Mesenchymal stem cell (in vitro differentiated cells and primary cell): ENCODE measurements around the gene BCAS1.

Source experiments
- DNase-seq: peaks from one replicate; pipeline ENCODE4 v3.0.0-alpha.2; 2013
- H2AFZ ChIP-seq: one replicate; pipeline ENCODE4 v1.6.1; 2013; ENCODE audit warnings: low read depth, mild to moderate bottlenecking, control low read depth, inconsistent platforms, low read length, moderate library complexity
- H2AK5ac ChIP-seq: 2 replicates; pipeline ENCODE4 v1.6.1; 2013; ENCODE audit warnings: low read length, moderate library complexity, mild to moderate bottlenecking, inconsistent platforms; ENCODE audit not compliant: severe bottlenecking
- H2BK120ac ChIP-seq: one replicate; pipeline ENCODE4 v1.6.1; 2013; ENCODE audit warnings: low read depth, mild to moderate bottlenecking, inconsistent platforms, low read length, moderate library complexity
- H2BK12ac ChIP-seq, 2 experiments: one replicate each; pipeline ENCODE4 v1.6.1; 2013; ENCODE audit warnings: inconsistent platforms in 2 of 2, low read length in 2 of 2, mild to moderate bottlenecking in 2 of 2, moderate library complexity in 2 of 2, control low read depth in 1 of 2
- H2BK15ac ChIP-seq: one replicate; pipeline ENCODE4 v1.6.1; 2013; ENCODE audit warnings: mild to moderate bottlenecking, low read depth, inconsistent platforms; ENCODE audit not compliant: poor library complexity, severe bottlenecking
- H2BK5ac ChIP-seq: 2 replicates; pipeline ENCODE4 v1.6.1; 2013; ENCODE audit warnings: low read depth, mild to moderate bottlenecking, low read length, control low read depth, inconsistent platforms; ENCODE audit not compliant: poor library complexity, severe bottlenecking
- H3K14ac ChIP-seq, 2 experiments: one replicate each; pipeline ENCODE4 v1.6.1; 2013; ENCODE audit warnings: inconsistent platforms in 2 of 2, low read length in 2 of 2, control low read depth in 1 of 2, mild to moderate bottlenecking in 1 of 2, moderate library complexity in 1 of 2
- H3K18ac ChIP-seq, 2 experiments: one replicate each; pipeline ENCODE4 v1.6.1; 2013; ENCODE audit warnings: inconsistent platforms in 2 of 2, low read length in 2 of 2, control low read depth in 1 of 2, low read depth in 1 of 2, mild to moderate bottlenecking in 1 of 2
- H3K23ac ChIP-seq, 2 experiments: one replicate each; pipeline ENCODE4 v1.6.1; 2013; ENCODE audit warnings: inconsistent platforms in 2 of 2, low read length in 2 of 2, mild to moderate bottlenecking in 2 of 2, moderate library complexity in 2 of 2, control low read depth in 1 of 2
- H3K27ac ChIP-seq: 2 replicates; pipeline ENCODE4 v1.5.1; 2013; ENCODE audit warnings: mild to moderate bottlenecking, moderate library complexity, low read length, control low read depth, inconsistent platforms; ENCODE audit not compliant: poor library complexity, severe bottlenecking
- H3K27me3 ChIP-seq, 2 experiments: 2 replicates each; pipeline versions ENCODE4 v1.6.1 to v1.7.0; 2013; ENCODE audit warnings: low read length in 2 of 2, mild to moderate bottlenecking in 2 of 2, moderate library complexity in 2 of 2, control low read depth in 1 of 2, inconsistent platforms in 1 of 2; ENCODE audit not compliant: control insufficient read depth in 1 of 2, insufficient read depth in 1 of 2
- H3K36me3 ChIP-seq, 2 experiments: 2 replicates each; pipeline versions ENCODE4 v1.6.1 to v1.7.0; 2013; ENCODE audit warnings: low read length in 2 of 2, control low read depth in 1 of 2, inconsistent platforms in 1 of 2, low read depth in 1 of 2, mild to moderate bottlenecking in 1 of 2; ENCODE audit not compliant: insufficient read depth in 2 of 2, control insufficient read depth in 1 of 2
- H3K4ac ChIP-seq, 2 experiments: one replicate each; pipeline ENCODE4 v1.6.1; 2013; ENCODE audit warnings: inconsistent platforms in 2 of 2, low read length in 2 of 2, mild to moderate bottlenecking in 2 of 2, moderate library complexity in 2 of 2, control low read depth in 1 of 2, low read depth in 1 of 2
- H3K4me1 ChIP-seq: 2 replicates; pipeline ENCODE4 v1.6.1; 2013; ENCODE audit warnings: low read depth, low read length, control low read depth; ENCODE audit not compliant: control insufficient read depth, insufficient read depth
- H3K4me2 ChIP-seq: 2 replicates; pipeline ENCODE4 v1.6.1; 2013; ENCODE audit warnings: low read length, mild to moderate bottlenecking, inconsistent platforms; ENCODE audit not compliant: poor library complexity, severe bottlenecking
- H3K4me3 ChIP-seq, 2 experiments: 2 replicates each; pipeline versions ENCODE4 v1.5.1 to v1.7.0; 2013; ENCODE audit warnings: low read length in 2 of 2, mild to moderate bottlenecking in 2 of 2, control low read depth in 1 of 2, low read depth in 1 of 2; ENCODE audit not compliant: insufficient read depth in 1 of 2
- H3K79me1 ChIP-seq: replicated peaks from 2 replicates; pipeline ENCODE4 v1.6.1; 2013; ENCODE audit warnings: mild to moderate bottlenecking, control low read depth, low read length, inconsistent platforms; ENCODE audit not compliant: poor library complexity, severe bottlenecking
- H3K9ac ChIP-seq: 2 replicates; pipeline ENCODE4 v1.7.0; 2013; ENCODE audit warnings: mild to moderate bottlenecking, low read length, moderate library complexity
- H3K9me3 ChIP-seq: 2 replicates; pipeline ENCODE4 v1.7.0; 2013; ENCODE audit warnings: mild to moderate bottlenecking, low read length; ENCODE audit not compliant: control insufficient read depth
- H4K8ac ChIP-seq: one replicate; pipeline ENCODE4 v1.6.1; 2013; ENCODE audit warnings: inconsistent platforms, mild to moderate bottlenecking, low read length, moderate library complexity
- H4K91ac ChIP-seq: one replicate; pipeline ENCODE4 v1.6.1; 2013; ENCODE audit warnings: mild to moderate bottlenecking, low read length, inconsistent platforms
- WGBS: methylation state at CpG from one replicate; pipeline ENCODE4 v1.1.7; 2013; ENCODE audit warnings: mixed read lengths; 5-methylcytosine and 5-hydroxymethylcytosine counted together

BCAS1 gene

DNA sequence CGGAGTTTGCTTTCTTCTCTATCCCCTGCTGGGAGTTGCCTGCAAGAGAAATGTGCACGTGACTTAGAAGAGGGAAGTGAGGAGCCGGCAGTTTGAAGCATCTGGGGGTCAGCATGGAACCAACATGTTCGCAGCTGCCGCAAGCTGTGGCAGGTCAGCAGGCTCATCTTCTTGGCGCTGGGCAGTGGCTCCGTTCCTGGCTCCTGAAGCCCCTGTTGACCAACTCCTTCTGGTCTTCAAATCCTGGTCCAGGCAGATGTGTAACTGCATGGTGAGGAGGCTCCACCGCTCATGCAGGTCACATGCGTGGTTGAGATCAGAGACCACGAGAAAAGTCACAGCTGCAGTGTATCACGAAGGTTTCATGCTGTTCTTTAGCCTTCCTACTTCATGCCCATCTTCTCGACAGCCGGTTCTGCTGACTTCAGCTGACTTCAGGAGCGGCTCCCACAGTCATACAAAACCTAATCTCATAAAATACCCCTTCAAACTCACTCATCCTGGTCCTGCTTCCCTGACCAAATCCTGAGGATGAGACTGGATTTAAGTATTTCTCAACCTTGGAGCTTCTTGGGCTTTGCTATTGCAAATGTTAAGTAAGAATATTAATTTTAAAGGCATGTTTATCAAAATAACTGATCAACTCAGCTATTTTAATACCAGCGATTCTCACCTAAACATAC lies 44.9 kb upstream of the BCAS1 start:
- peaks cover 4% of the 10 kb centered on the region for H3K4me1 ChIP-seq
- H3K9me3 ChIP-seq, result no peaks in the 10 kb centered on the region
- no peak overlapping the region for H4K8ac ChIP-seq
- H4K91ac ChIP-seq, result no peak overlapping the region
- H3K27ac ChIP-seq, result no peak overlapping the region
- no peak overlapping the region for H2BK5ac ChIP-seq
- H2AFZ ChIP-seq, result no peak overlapping the region
- 83% methylated on average over 14 of the region's 15 CpGs for WGBS
- no peak overlapping the region for H3K14ac ChIP-seq
- no peak overlapping the region for H3K9ac ChIP-seq
- H3K4ac ChIP-seq, result no peak overlapping the region
- H2BK15ac ChIP-seq, result no peak overlapping the region
- no peak for DNase-seq
- H3K27me3 ChIP-seq, result no peaks in the 10 kb centered on the region
- no peak overlapping the region for H3K4me3 ChIP-seq
- no peak overlapping the region for H3K4me2 ChIP-seq
- no peak overlapping the region for H3K23ac ChIP-seq
- no peak overlapping the region for H2BK120ac ChIP-seq
- H3K36me3 ChIP-seq, result no peaks in the 10 kb centered on the region
- H3K79me1 ChIP-seq, result no peaks in the 10 kb centered on the region
- H3K18ac ChIP-seq, result no peak overlapping the region
- H2BK12ac ChIP-seq, result no peak overlapping the region
- no peak overlapping the region for H2AK5ac ChIP-seq

DNA sequence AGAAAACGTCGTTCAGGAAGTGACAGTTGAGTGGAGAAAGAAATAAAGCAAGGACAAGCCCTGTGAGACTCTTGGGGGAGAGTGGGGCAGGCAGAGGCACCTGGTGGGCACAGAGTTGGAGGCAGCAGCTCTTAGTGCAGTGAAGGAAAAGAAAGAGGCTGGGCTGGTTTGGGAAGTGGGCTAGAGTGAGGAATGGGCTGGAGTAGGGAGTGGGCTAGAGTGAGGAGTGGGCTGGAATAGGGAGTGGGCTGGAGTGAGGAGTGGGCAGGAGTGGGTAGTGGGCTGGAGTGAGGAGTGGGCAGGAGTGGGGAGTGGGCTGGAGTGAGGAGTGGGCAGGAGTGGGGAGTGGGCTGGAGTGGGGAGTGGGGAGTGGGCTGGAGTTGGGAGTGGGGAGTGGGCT lies 43.7 kb upstream of the BCAS1 start:
- no peak overlapping the region for H3K9ac ChIP-seq
- H3K4ac ChIP-seq, result no peak overlapping the region
- H3K4me1 ChIP-seq, result peaks cover 4% of the 10 kb centered on the region
- H2BK5ac ChIP-seq, result no peak overlapping the region
- no peak overlapping the region for H3K27ac ChIP-seq
- no peak overlapping the region for H2AFZ ChIP-seq
- WGBS, result 74% methylated on average over 2 of the region's 2 CpGs
- H2BK12ac ChIP-seq, result no peak overlapping the region
- H2AK5ac ChIP-seq, result no peak overlapping the region
- no peak overlapping the region for H4K8ac ChIP-seq
- no peak overlapping the region for H4K91ac ChIP-seq
- H3K23ac ChIP-seq, result no peak overlapping the region
- H3K79me1 ChIP-seq, result no peaks in the 10 kb centered on the region
- H3K4me2 ChIP-seq, result no peak overlapping the region
- H3K18ac ChIP-seq, result no peak overlapping the region
- no peak for DNase-seq
- no peaks in the 10 kb centered on the region for H3K9me3 ChIP-seq
- H3K4me3 ChIP-seq, result no peak overlapping the region
- H3K27me3 ChIP-seq, result no peaks in the 10 kb centered on the region
- no peaks in the 10 kb centered on the region for H3K36me3 ChIP-seq
- no peak overlapping the region for H3K14ac ChIP-seq
- no peak overlapping the region for H2BK15ac ChIP-seq
- no peak overlapping the region for H2BK120ac ChIP-seq

DNA sequence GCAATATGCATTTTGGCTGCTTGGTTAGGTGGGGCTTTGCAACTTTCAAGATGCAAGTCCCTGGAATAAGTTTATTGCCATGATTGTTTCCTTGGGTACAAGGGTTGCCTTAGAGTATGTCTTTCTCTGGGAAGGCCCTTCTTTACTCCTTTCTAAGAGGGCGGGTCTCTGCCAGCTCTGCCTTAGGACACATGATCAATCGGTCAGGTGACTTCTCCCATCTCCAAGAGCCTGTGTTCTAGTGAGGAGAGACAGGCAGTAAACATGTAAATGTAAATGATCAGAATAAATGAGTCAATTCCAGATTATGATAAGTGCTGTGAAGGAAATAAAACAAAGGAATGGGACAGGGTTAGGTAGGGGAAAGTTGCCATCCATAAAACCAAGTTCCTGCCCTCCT lies 43.2 kb upstream of the BCAS1 start:
- no peaks in the 10 kb centered on the region for H3K9me3 ChIP-seq
- H3K4me2 ChIP-seq, result no peak overlapping the region
- H2AFZ ChIP-seq, result no peak overlapping the region
- no peak overlapping the region for H3K4me3 ChIP-seq
- H3K4me1 ChIP-seq, result peaks cover 4% of the 10 kb centered on the region
- no peak overlapping the region for H2BK5ac ChIP-seq
- no peak overlapping the region for H3K23ac ChIP-seq
- no peak overlapping the region for H2BK12ac ChIP-seq
- no peak overlapping the region for H2AK5ac ChIP-seq
- H3K4ac ChIP-seq, result no peak overlapping the region
- no peaks in the 10 kb centered on the region for H3K36me3 ChIP-seq
- no peak overlapping the region for H3K27ac ChIP-seq
- no peak for DNase-seq
- no peak overlapping the region for H4K8ac ChIP-seq
- H4K91ac ChIP-seq, result no peak overlapping the region
- whole genome bisulfite sequencing, result 89% methylated on average over 2 of the region's 2 CpGs
- no peak overlapping the region for H2BK120ac ChIP-seq
- no peaks in the 10 kb centered on the region for H3K27me3 ChIP-seq
- no peak overlapping the region for H2BK15ac ChIP-seq
- H3K14ac ChIP-seq, result no peak overlapping the region
- H3K9ac ChIP-seq, result no peak overlapping the region
- H3K79me1 ChIP-seq, result no peaks in the 10 kb centered on the region
- H3K18ac ChIP-seq, result no peak overlapping the region

GRCh38 chr20:54112221-54112884 lies 42.0 kb upstream of the BCAS1 start:
- no peak overlapping the region for H4K8ac ChIP-seq
- no peak overlapping the region for H2AK5ac ChIP-seq
- H2AFZ ChIP-seq, result no peak overlapping the region
- no peak overlapping the region for H2BK120ac ChIP-seq
- no peaks in the 10 kb centered on the region for H3K27me3 ChIP-seq
- H3K36me3 ChIP-seq, result no peaks in the 10 kb centered on the region
- no peak overlapping the region for H3K18ac ChIP-seq
- no peaks in the 10 kb centered on the region for H3K9me3 ChIP-seq
- no peaks in the 10 kb centered on the region for H3K79me1 ChIP-seq
- no peak for DNase-seq
- H2BK5ac ChIP-seq, result no peak overlapping the region
- H3K4me2 ChIP-seq, result no peak overlapping the region
- H3K9ac ChIP-seq, result no peak overlapping the region
- no peak overlapping the region for H2BK12ac ChIP-seq
- peaks cover 8% of the 10 kb centered on the region for H3K4me1 ChIP-seq
- H3K4me3 ChIP-seq, result no peak overlapping the region
- WGBS, result 81% methylated on average over 4 of the region's 4 CpGs
- no peak overlapping the region for H3K27ac ChIP-seq
- H4K91ac ChIP-seq, result no peak overlapping the region
- H3K23ac ChIP-seq, result no peak overlapping the region
- H2BK15ac ChIP-seq, result no peak overlapping the region
- H3K14ac ChIP-seq, result no peak overlapping the region
- no peak overlapping the region for H3K4ac ChIP-seq
